Measurements from ENCODE around the gene CALHM6.

The CALHM6 gene

GRCh38 chr6:116458264-116458663 lies 2.9 kb upstream of the CALHM6 start:
- Histone ChIP-seq H4K91ac (ENCODE audit: low read length) (no peak overlapping the region), H3K4me3 (ENCODE audit: insufficient read depth in 1 of 2, low read depth in 1 of 2, low read length in 2 of 2) (no peak overlapping the region)
- 91% methylated on average over 8 of the region's 9 CpGs for WGBS

GRCh38 chr6:116459927-116460326 lies 1.2 kb upstream of the CALHM6 start:
- WGBS = 67% methylated on average over 3 of the region's 4 CpGs
- H4K91ac ChIP-seq (ENCODE audit: low read length) = no peak overlapping the region

More at GRCh38 chr6:116458264-116458663, 2.9 kb upstream of the CALHM6 start:
- Histone ChIP-seq H3K27ac (ENCODE audit: low read length, poor library complexity, severe bottlenecking) (no peak overlapping the region), H3K23ac (ENCODE audit: low read length in 2 of 2) (no peak overlapping the region), H3K4me1 (ENCODE audit: control insufficient read depth, insufficient read depth, low read depth, low read length) (peaks cover 8% of the 10 kb centered on the region), H3K18ac (ENCODE audit: low read depth in 1 of 2, low read length in 2 of 2) (no peak overlapping the region), H2BK15ac (ENCODE audit: low read depth, poor library complexity, severe bottlenecking) (no peak overlapping the region), H3K9ac (ENCODE audit: low read length) (no peak overlapping the region), H3K79me1 (replicated peaks; ENCODE audit: low read length, poor library complexity, severe bottlenecking) (no peaks in the 10 kb centered on the region), H3K14ac (ENCODE audit: low read length in 2 of 2) (no peak overlapping the region), H3K27me3 (ENCODE audit: control insufficient read depth in 1 of 2, insufficient read depth in 1 of 2, low read length in 2 of 2) (no peaks in the 10 kb centered on the region), H3K4ac (ENCODE audit: low read depth in 1 of 2, low read length in 2 of 2) (no peak overlapping the region), H2BK12ac (ENCODE audit: low read length in 2 of 2) (no peak overlapping the region), H2BK5ac (ENCODE audit: low read depth, low read length, poor library complexity, severe bottlenecking) (no peak overlapping the region), H2AFZ (ENCODE audit: low read depth, low read length) (no peak overlapping the region), H2BK120ac (ENCODE audit: low read depth, low read length) (no peak overlapping the region), H3K9me3 (ENCODE audit: control insufficient read depth, low read length) (no peaks in the 10 kb centered on the region), H3K36me3 (ENCODE audit: control insufficient read depth in 1 of 2, insufficient read depth in 2 of 2, low read depth in 1 of 2, low read length in 2 of 2) (no peaks in the 10 kb centered on the region), H3K4me2 (ENCODE audit: low read length, poor library complexity, severe bottlenecking) (no peak overlapping the region), H4K8ac (ENCODE audit: low read length) (no peak overlapping the region), H2AK5ac (ENCODE audit: low read length, severe bottlenecking) (no peak overlapping the region)
- no peak for DNase-seq

GRCh38 chr6:116461932-116462885 lies 1.0 kb downstream of the CALHM6 start:
- Histone ChIP-seq H3K79me1 (replicated peaks; ENCODE audit: low read length, poor library complexity, severe bottlenecking) (no peaks in the 10 kb centered on the region), H3K14ac (ENCODE audit: low read length in 2 of 2) (peak overlapping the region in 1 of 2 experiments; percentile 15), H4K8ac (ENCODE audit: low read length) (peak overlapping the region; percentile 30), H2BK5ac (ENCODE audit: low read depth, low read length, poor library complexity, severe bottlenecking) (no peak overlapping the region), H3K4me1 (ENCODE audit: control insufficient read depth, insufficient read depth, low read depth, low read length) (peaks cover 8% of the 10 kb centered on the region), H3K27ac (ENCODE audit: low read length, poor library complexity, severe bottlenecking) (no peak overlapping the region), H2BK12ac (ENCODE audit: low read length in 2 of 2) (peak overlapping the region in 1 of 2 experiments; percentile 17), H3K36me3 (ENCODE audit: control insufficient read depth in 1 of 2, insufficient read depth in 2 of 2, low read depth in 1 of 2, low read length in 2 of 2) (no peaks in the 10 kb centered on the region), H3K27me3 (ENCODE audit: control insufficient read depth in 1 of 2, insufficient read depth in 1 of 2, low read length in 2 of 2) (no peaks in the 10 kb centered on the region), H2BK15ac (ENCODE audit: low read depth, poor library complexity, severe bottlenecking) (no peak overlapping the region), H3K18ac (ENCODE audit: low read depth in 1 of 2, low read length in 2 of 2) (peak overlapping the region; percentile 70 to 73), H2BK120ac (ENCODE audit: low read depth, low read length) (no peak overlapping the region), H2AFZ (ENCODE audit: low read depth, low read length) (peak overlapping the region; percentile 30), H3K4me2 (ENCODE audit: low read length, poor library complexity, severe bottlenecking) (peak overlapping the region; percentile 79), H3K23ac (ENCODE audit: low read length in 2 of 2) (no peak overlapping the region), H4K91ac (ENCODE audit: low read length) (peak overlapping the region; percentile 6), H3K9ac (ENCODE audit: low read length) (peak overlapping the region; percentile 72), H3K4ac (ENCODE audit: low read depth in 1 of 2, low read length in 2 of 2) (peak overlapping the region in 1 of 2 experiments; percentile 17), H3K9me3 (ENCODE audit: control insufficient read depth, low read length) (no peaks in the 10 kb centered on the region), H3K4me3 (ENCODE audit: insufficient read depth in 1 of 2, low read depth in 1 of 2, low read length in 2 of 2) (peak overlapping the region; percentile 58 to 77), H2AK5ac (ENCODE audit: low read length, severe bottlenecking) (no peak overlapping the region)
- peak; percentile 47 for DNase-seq
- WGBS = 11% methylated on average over 79 of the region's 84 CpGs

More at GRCh38 chr6:116459927-116460326, 1.2 kb upstream of the CALHM6 start:
- H3K4ac ChIP-seq (ENCODE audit: low read depth in 1 of 2, low read length in 2 of 2) = no peak overlapping the region
- no peaks in the 10 kb centered on the region for H3K79me1 ChIP-seq (replicated peaks; ENCODE audit: low read length, poor library complexity, severe bottlenecking)
- H3K9ac ChIP-seq (ENCODE audit: low read length) = no peak overlapping the region
- no peak overlapping the region for H2BK120ac ChIP-seq (ENCODE audit: low read depth, low read length)
- no peaks in the 10 kb centered on the region for H3K9me3 ChIP-seq (ENCODE audit: control insufficient read depth, low read length)
- no peak overlapping the region for H3K27ac ChIP-seq (ENCODE audit: low read length, poor library complexity, severe bottlenecking)
- H2AFZ ChIP-seq (ENCODE audit: low read depth, low read length) = no peak overlapping the region
- no peak overlapping the region for H4K8ac ChIP-seq (ENCODE audit: low read length)
- H2BK12ac ChIP-seq (ENCODE audit: low read length in 2 of 2) = no peak overlapping the region
- no peaks in the 10 kb centered on the region for H3K27me3 ChIP-seq (ENCODE audit: control insufficient read depth in 1 of 2, insufficient read depth in 1 of 2, low read length in 2 of 2)
- no peak overlapping the region for H3K18ac ChIP-seq (ENCODE audit: low read depth in 1 of 2, low read length in 2 of 2)
- H3K4me1 ChIP-seq (ENCODE audit: control insufficient read depth, insufficient read depth, low read depth, low read length) = peaks cover 8% of the 10 kb centered on the region
- no peak overlapping the region for H3K4me3 ChIP-seq (ENCODE audit: insufficient read depth in 1 of 2, low read depth in 1 of 2, low read length in 2 of 2)
- no peak overlapping the region for H3K4me2 ChIP-seq (ENCODE audit: low read length, poor library complexity, severe bottlenecking)
- H2BK15ac ChIP-seq (ENCODE audit: low read depth, poor library complexity, severe bottlenecking) = no peak overlapping the region
- no peaks in the 10 kb centered on the region for H3K36me3 ChIP-seq (ENCODE audit: control insufficient read depth in 1 of 2, insufficient read depth in 2 of 2, low read depth in 1 of 2, low read length in 2 of 2)
- H3K23ac ChIP-seq (ENCODE audit: low read length in 2 of 2) = no peak overlapping the region
- H3K14ac ChIP-seq (ENCODE audit: low read length in 2 of 2) = no peak overlapping the region
- no peak overlapping the region for H2BK5ac ChIP-seq (ENCODE audit: low read depth, low read length, poor library complexity, severe bottlenecking)
- no peak for DNase-seq
- H2AK5ac ChIP-seq (ENCODE audit: low read length, severe bottlenecking) = no peak overlapping the region

GRCh38 chr6:116463301-116463700 lies 2.1 kb downstream of the CALHM6 start:
- WGBS = 98% methylated on average over 4 of the region's 4 CpGs
- H3K27ac ChIP-seq (ENCODE audit: low read length, poor library complexity, severe bottlenecking) = no peak overlapping the region

More at GRCh38 chr6:116463301-116463700, 2.1 kb downstream of the CALHM6 start:
- Histone ChIP-seq H3K4me3 (ENCODE audit: insufficient read depth in 1 of 2, low read depth in 1 of 2, low read length in 2 of 2) (no peak overlapping the region), H3K9ac (ENCODE audit: low read length) (no peak overlapping the region), H2AFZ (ENCODE audit: low read depth, low read length) (no peak overlapping the region), H4K91ac (ENCODE audit: low read length) (no peak overlapping the region), H3K9me3 (ENCODE audit: control insufficient read depth, low read length) (no peaks in the 10 kb centered on the region), H3K4me2 (ENCODE audit: low read length, poor library complexity, severe bottlenecking) (no peak overlapping the region), H3K27me3 (ENCODE audit: control insufficient read depth in 1 of 2, insufficient read depth in 1 of 2, low read length in 2 of 2) (no peaks in the 10 kb centered on the region), H3K23ac (ENCODE audit: low read length in 2 of 2) (no peak overlapping the region), H3K4ac (ENCODE audit: low read depth in 1 of 2, low read length in 2 of 2) (no peak overlapping the region), H3K36me3 (ENCODE audit: control insufficient read depth in 1 of 2, insufficient read depth in 2 of 2, low read depth in 1 of 2, low read length in 2 of 2) (no peaks in the 10 kb centered on the region), H3K79me1 (replicated peaks; ENCODE audit: low read length, poor library complexity, severe bottlenecking) (no peaks in the 10 kb centered on the region), H3K14ac (ENCODE audit: low read length in 2 of 2) (no peak overlapping the region), H2BK120ac (ENCODE audit: low read depth, low read length) (no peak overlapping the region), H2BK5ac (ENCODE audit: low read depth, low read length, poor library complexity, severe bottlenecking) (no peak overlapping the region), H3K4me1 (ENCODE audit: control insufficient read depth, insufficient read depth, low read depth, low read length) (peaks cover 8% of the 10 kb centered on the region), H2BK12ac (ENCODE audit: low read length in 2 of 2) (no peak overlapping the region), H2BK15ac (ENCODE audit: low read depth, poor library complexity, severe bottlenecking) (no peak overlapping the region), H3K18ac (ENCODE audit: low read depth in 1 of 2, low read length in 2 of 2) (no peak overlapping the region), H2AK5ac (ENCODE audit: low read length, severe bottlenecking) (no peak overlapping the region), H4K8ac (ENCODE audit: low read length) (no peak overlapping the region)
- no peak for DNase-seq
